GM19193 (cell line): ENCODE measurements around the gene DICER1.

Experiments
- POLR2A ChIP-seq: IDR thresholded peaks from 4 replicates; pipeline ENCODE4 v1.6.1; 2011; ENCODE audit not compliant: insufficient read depth, insufficient read length; ENCODE audit errors: extremely low read depth

Gene DICER1

GRCh38 chr14:95040708-95041476, 116.4 kb downstream of the DICER1 start:
- TF ChIP-seq POLR2A: no peak

- TF ChIP-seq POLR2A: no peak
These were observed 117.4 kb downstream of the DICER1 start for GRCh38 chr14:95039993-95040348.

- TF ChIP-seq POLR2A: no peak
These were observed 117.9 kb downstream of the DICER1 start for GRCh38 chr14:95039259-95039992.

GRCh38 chr14:95038521-95039250, 118.6 kb downstream of the DICER1 start:
- TF ChIP-seq POLR2A: no peak

- no peak for TF ChIP-seq POLR2A
These were observed 120.1 kb downstream of the DICER1 start for GRCh38 chr14:95037273-95037672.
